Measurements from ENCODE around the gene EHHADH. TPM values are rescaled to one million over a fixed set of nuclear protein-coding genes. Genes with fewer than 3 reads are reported as not detected.

EHHADH gene
- polyA plus RNA-seq, 4 donors, result 12.2 to 29.5 (median 14.5) TPM

DNA sequence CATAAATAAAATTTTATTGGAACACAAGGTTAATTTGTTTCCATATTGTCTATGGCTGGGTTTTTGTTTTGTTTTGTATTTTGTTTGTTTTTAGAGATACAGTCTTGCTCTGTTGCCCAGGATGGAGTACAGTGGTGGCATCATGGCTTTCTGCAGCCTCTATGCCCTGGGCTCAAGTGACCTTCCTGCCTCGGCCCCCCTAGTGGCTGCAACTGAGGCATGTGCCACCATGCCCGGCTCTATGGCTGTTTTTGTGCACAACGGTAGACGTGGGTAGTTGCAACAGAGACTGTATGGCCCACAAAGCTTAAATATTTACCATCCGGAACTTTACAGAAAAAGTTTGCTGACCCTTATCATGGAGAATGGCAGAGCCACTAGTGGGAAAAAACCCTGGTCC lies 54.2 kb downstream of the EHHADH start:
- H3K4me3 ChIP-seq (ENCODE audit: low read depth in 1 of 3, low read length in 3 of 3), result no peak overlapping the region
- peaks cover 3 to 26% (median 11%) of the 10 kb centered on the region in 3 donors for H3K36me3 ChIP-seq (ENCODE audit: control insufficient read depth in 3 of 3, insufficient read depth in 2 of 3, low read depth in 1 of 3, low read length in 3 of 3)
- WGBS, 3 donors, result 91 to 96% (median 92%) methylated on average over 5 of the region's 5 CpGs
- no peaks in the 10 kb centered on the region for H3K4me1 ChIP-seq (ENCODE audit: control insufficient read depth in 3 of 3, insufficient read depth in 2 of 3, low read depth in 1 of 3, low read length in 2 of 3)
- H3K27ac ChIP-seq (ENCODE audit: low read depth in 1 of 3, low read length in 2 of 3), result no peak overlapping the region
- H3K27me3 ChIP-seq (ENCODE audit: control insufficient read depth in 3 of 3, insufficient read depth in 3 of 3, low read length in 3 of 3), result no peaks in the 10 kb centered on the region
- no peak for FAIRE-seq
- no peaks in the 10 kb centered on the region for H3K9me3 ChIP-seq (ENCODE audit: control insufficient read depth in 2 of 2, insufficient read depth in 1 of 2, low read depth in 1 of 2, low read length in 1 of 2)
- DNase-seq, result no peak

DNA sequence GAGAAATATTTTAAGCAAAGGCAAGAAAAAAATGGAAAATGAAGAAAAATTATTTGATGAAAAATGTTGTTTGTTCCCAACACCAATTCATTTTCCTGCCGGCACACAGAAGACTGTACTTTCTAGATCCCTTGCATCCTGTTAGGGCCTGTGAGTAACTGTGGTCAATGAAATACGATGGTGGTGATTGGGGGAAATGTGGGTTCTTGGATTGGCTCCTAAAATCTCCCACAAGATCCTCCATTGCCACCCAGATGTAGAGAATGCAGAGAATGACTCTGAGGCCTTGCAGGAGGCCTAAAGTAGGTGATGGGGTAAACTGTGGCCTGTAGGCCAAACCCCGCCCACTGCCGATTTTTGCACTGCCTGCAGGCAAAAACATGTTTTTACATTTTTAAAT lies 54.6 kb downstream of the EHHADH start:
- Histone ChIP-seq H3K27ac (ENCODE audit: low read depth in 1 of 3, low read length in 2 of 3) (no peak overlapping the region), H3K4me3 (ENCODE audit: low read depth in 1 of 3, low read length in 3 of 3) (no peak overlapping the region), H3K27me3 (ENCODE audit: control insufficient read depth in 3 of 3, insufficient read depth in 3 of 3, low read length in 3 of 3) (no peaks in the 10 kb centered on the region), H3K4me1 (ENCODE audit: control insufficient read depth in 3 of 3, insufficient read depth in 2 of 3, low read depth in 1 of 3, low read length in 2 of 3) (no peaks in the 10 kb centered on the region), H3K9me3 (ENCODE audit: control insufficient read depth in 2 of 2, insufficient read depth in 1 of 2, low read depth in 1 of 2, low read length in 1 of 2) (no peaks in the 10 kb centered on the region), H3K36me3 (ENCODE audit: control insufficient read depth in 3 of 3, insufficient read depth in 2 of 3, low read depth in 1 of 3, low read length in 3 of 3) (peaks cover 3 to 22% (median 8%) of the 10 kb centered on the region in 3 donors)
- 96 to 98% (median 97%) methylated on average over 4 of the region's 4 CpGs for WGBS, 3 donors
- DNase-seq, result no peak
- no peak for FAIRE-seq

DNA sequence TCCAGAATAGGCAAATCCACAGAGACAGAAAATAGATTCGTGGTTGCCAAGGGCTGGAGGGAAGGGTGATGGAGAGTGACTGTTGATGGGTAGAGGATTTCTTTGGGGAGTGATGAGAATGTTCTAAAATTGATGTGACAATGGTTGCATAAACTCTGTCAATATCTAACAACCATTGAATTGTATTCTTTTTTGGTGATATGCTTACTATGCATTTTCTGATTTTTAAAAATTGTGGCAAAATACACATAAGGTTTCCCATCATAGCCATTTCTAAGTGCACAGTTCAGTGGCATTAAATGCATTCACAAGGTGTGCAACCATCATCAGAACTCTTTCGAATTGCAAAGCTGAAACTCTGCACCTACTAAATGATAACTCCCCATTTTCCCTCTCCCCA lies 56.8 kb downstream of the EHHADH start:
- H3K36me3 ChIP-seq (ENCODE audit: control insufficient read depth in 3 of 3, insufficient read depth in 2 of 3, low read depth in 1 of 3, low read length in 3 of 3), result peaks cover 3 to 16% (median 10%) of the 10 kb centered on the region in 3 donors
- 85 to 95% (median 93%) methylated on average over 2 of the region's 2 CpGs for WGBS, 3 donors
- H3K27ac ChIP-seq (ENCODE audit: low read depth in 1 of 3, low read length in 2 of 3), result no peak overlapping the region
- H3K4me3 ChIP-seq (ENCODE audit: low read depth in 1 of 3, low read length in 3 of 3), result no peak overlapping the region
- no peaks in the 10 kb centered on the region for H3K4me1 ChIP-seq (ENCODE audit: control insufficient read depth in 3 of 3, insufficient read depth in 2 of 3, low read depth in 1 of 3, low read length in 2 of 3)
- DNase-seq (no peak), FAIRE-seq (no peak)
- H3K9me3 ChIP-seq (ENCODE audit: control insufficient read depth in 2 of 2, insufficient read depth in 1 of 2, low read depth in 1 of 2, low read length in 1 of 2), result no peaks in the 10 kb centered on the region
- no peaks in the 10 kb centered on the region for H3K27me3 ChIP-seq (ENCODE audit: control insufficient read depth in 3 of 3, insufficient read depth in 3 of 3, low read length in 3 of 3)

DNA sequence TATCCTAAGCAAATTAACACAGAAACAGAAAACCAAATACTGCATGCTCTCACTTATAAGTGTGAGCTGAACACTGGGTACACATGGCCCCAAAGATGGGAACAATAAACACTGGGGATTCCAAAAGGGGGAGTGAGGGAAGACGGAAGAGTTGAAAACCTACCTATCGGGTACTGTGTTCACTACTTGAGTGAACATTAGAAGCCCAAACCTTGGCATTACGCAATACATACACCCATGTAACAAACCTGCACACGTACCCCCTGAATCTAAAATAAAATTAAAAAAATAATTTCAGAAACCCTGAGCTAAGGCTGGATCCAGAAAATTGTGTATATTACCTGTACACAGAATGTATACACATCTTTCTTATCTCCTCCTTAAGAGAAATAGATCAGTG lies 58.2 kb downstream of the EHHADH start:
- DNase-seq (no peak), FAIRE-seq (no peak)
- no peaks in the 10 kb centered on the region for H3K27me3 ChIP-seq (ENCODE audit: control insufficient read depth in 3 of 3, insufficient read depth in 3 of 3, low read length in 3 of 3)
- H3K36me3 ChIP-seq (ENCODE audit: control insufficient read depth in 3 of 3, insufficient read depth in 2 of 3, low read depth in 1 of 3, low read length in 3 of 3), result peaks cover 0 to 10% (median 9%) of the 10 kb centered on the region in 3 donors
- H3K27ac ChIP-seq (ENCODE audit: low read depth in 1 of 3, low read length in 2 of 3), result no peak overlapping the region
- 94 to 96% (median 96%) methylated on average over 4 of the region's 4 CpGs for WGBS, 3 donors
- no peak overlapping the region for H3K4me3 ChIP-seq (ENCODE audit: low read depth in 1 of 3, low read length in 3 of 3)
- H3K9me3 ChIP-seq (ENCODE audit: control insufficient read depth in 2 of 2, insufficient read depth in 1 of 2, low read depth in 1 of 2, low read length in 1 of 2), result no peaks in the 10 kb centered on the region
- H3K4me1 ChIP-seq (ENCODE audit: control insufficient read depth in 3 of 3, insufficient read depth in 2 of 3, low read depth in 1 of 3, low read length in 2 of 3), result no peaks in the 10 kb centered on the region

DNA sequence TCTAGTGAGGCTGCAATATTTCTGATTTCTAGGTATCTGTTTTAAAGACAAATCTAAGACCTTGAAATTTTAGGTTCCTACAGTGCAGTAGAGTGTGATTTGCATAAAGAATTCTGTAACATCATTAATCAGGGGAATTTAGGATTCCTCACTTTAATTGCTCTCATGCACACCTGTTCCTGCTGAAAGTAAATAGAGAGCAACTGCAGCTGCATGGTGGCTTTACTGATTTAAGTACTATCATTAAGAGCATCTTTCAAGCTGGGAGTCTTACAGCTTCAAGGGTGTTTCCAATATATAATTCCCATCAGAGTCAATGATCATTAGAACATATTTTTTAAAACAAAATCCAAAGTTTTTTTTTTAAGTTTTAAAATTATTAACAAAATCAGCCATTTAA lies 65.0 kb downstream of the EHHADH start:
- Histone ChIP-seq H3K9me3 (ENCODE audit: control insufficient read depth in 2 of 2, insufficient read depth in 1 of 2, low read depth in 1 of 2, low read length in 1 of 2) (no peaks in the 10 kb centered on the region), H3K4me1 (ENCODE audit: control insufficient read depth in 3 of 3, insufficient read depth in 2 of 3, low read depth in 1 of 3, low read length in 2 of 3) (no peaks in the 10 kb centered on the region), H3K27me3 (ENCODE audit: control insufficient read depth in 3 of 3, insufficient read depth in 3 of 3, low read length in 3 of 3) (no peaks in the 10 kb centered on the region), H3K27ac (ENCODE audit: low read depth in 1 of 3, low read length in 2 of 3) (no peak overlapping the region), H3K4me3 (ENCODE audit: low read depth in 1 of 3, low read length in 3 of 3) (no peak overlapping the region), H3K36me3 (ENCODE audit: control insufficient read depth in 3 of 3, insufficient read depth in 2 of 3, low read depth in 1 of 3, low read length in 3 of 3) (peaks cover 0 to 6% (median 4%) of the 10 kb centered on the region in 3 donors)
- FAIRE-seq, result no peak
- no peak for DNase-seq

DNA sequence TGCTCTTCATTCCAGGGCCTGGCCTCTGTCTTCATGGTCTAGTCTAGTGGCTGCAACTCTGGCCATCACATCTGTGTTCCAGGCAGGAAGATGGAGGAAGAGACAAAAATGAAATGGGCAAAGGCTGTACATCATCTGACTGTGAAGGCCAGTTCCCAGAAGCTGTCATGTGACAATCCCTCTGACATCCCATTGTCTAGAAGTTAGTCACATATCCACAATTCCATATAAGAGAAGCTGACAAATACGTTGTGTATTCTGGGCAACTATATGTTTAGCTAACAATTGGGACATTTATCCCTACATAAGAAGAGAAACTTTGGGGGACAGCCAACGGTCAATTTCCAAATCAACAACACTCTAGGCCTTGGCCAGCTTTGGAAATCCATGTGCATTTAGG lies 66.5 kb downstream of the EHHADH start:
- FAIRE-seq (no peak), DNase-seq (no peak)
- WGBS, 3 donors, result 75 to 79% (median 78%) methylated on average over 2 of the region's 2 CpGs
- H3K4me1 ChIP-seq (ENCODE audit: control insufficient read depth in 3 of 3, insufficient read depth in 2 of 3, low read depth in 1 of 3, low read length in 2 of 3), result no peaks in the 10 kb centered on the region
- H3K36me3 ChIP-seq (ENCODE audit: control insufficient read depth in 3 of 3, insufficient read depth in 2 of 3, low read depth in 1 of 3, low read length in 3 of 3), result peaks cover 0 to 1% (median 0%) of the 10 kb centered on the region in 3 donors
- no peaks in the 10 kb centered on the region for H3K9me3 ChIP-seq (ENCODE audit: control insufficient read depth in 2 of 2, insufficient read depth in 1 of 2, low read depth in 1 of 2, low read length in 1 of 2)
- no peaks in the 10 kb centered on the region for H3K27me3 ChIP-seq (ENCODE audit: control insufficient read depth in 3 of 3, insufficient read depth in 3 of 3, low read length in 3 of 3)
- no peak overlapping the region for H3K27ac ChIP-seq (ENCODE audit: low read depth in 1 of 3, low read length in 2 of 3)
- H3K4me3 ChIP-seq (ENCODE audit: low read depth in 1 of 3, low read length in 3 of 3), result no peak overlapping the region

DNA sequence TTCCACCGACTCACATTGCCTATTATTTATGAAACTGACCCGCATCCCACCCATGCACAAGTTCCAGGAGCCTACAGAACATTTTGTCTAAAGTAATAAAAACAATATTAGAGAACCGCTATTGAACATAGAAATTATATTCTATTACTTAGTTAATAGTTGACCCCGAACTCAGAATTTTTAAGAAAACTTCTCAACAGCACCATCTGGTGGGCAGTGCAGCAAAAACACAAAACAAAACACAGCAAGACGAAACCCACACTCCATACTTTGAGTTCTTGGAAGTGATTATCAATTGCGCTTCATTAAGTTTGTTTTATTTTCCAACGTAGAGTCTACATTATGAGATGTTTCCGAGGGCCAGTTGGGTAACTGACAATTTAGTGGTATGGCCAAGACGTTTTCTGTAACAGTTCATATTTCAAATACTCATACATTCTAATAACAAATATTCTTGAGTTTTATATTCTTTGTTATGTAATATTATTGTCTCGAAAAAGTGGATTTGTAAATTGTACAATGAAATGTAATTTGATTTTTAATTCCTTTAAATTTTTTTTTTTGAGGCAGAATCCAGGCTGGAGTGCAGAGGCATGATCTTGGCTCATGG lies 77.0 kb downstream of the EHHADH start:
- peaks cover 0 to 13% (median 0%) of the 10 kb centered on the region in 3 donors for H3K4me1 ChIP-seq (ENCODE audit: control insufficient read depth in 3 of 3, insufficient read depth in 2 of 3, low read depth in 1 of 3, low read length in 2 of 3)
- no peaks in the 10 kb centered on the region for H3K27me3 ChIP-seq (ENCODE audit: control insufficient read depth in 3 of 3, insufficient read depth in 3 of 3, low read length in 3 of 3)
- H3K27ac ChIP-seq (ENCODE audit: low read depth in 1 of 3, low read length in 2 of 3), result no peak overlapping the region
- no peak overlapping the region for H3K4me3 ChIP-seq (ENCODE audit: low read depth in 1 of 3, low read length in 3 of 3)
- H3K9me3 ChIP-seq (ENCODE audit: control insufficient read depth in 2 of 2, insufficient read depth in 1 of 2, low read depth in 1 of 2, low read length in 1 of 2), result no peaks in the 10 kb centered on the region
- peak; percentile 5 for FAIRE-seq
- 16 to 20% (median 17%) methylated on average over 10 of the region's 10 CpGs for WGBS, 3 donors
- H3K36me3 ChIP-seq (ENCODE audit: control insufficient read depth in 3 of 3, insufficient read depth in 2 of 3, low read depth in 1 of 3, low read length in 3 of 3), result no peaks in the 10 kb centered on the region
- DNase-seq, result peak; percentile 68 to 77

DNA sequence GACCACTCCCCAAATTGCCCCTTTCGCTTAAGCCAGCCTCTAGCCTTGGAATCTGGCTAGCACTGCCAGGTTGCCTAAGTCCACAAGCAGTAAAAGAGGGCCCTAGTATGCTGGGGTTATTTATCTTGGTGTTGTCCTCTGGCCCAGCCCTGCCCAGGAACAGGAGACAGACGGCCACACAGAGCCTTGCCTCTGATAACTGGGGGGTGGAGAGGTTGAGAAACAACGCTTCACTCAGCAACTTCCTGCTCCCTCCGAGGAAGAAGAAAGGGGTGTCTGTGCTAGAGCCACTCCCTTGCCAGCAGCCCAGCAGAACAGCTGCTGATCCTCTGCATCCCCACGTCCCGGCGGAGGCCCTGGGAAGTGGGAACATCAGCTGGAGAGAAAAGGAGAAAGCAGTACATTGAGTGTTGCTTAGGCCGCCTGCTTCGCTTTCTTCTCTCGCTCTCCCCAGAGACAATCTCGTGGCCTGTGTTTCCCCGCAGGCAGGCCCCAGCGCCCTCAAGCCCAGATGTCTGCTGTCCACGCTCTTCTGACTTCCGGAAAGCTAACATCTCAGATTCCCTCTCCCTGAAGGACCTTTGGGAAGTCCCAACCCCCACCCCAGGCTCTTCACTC lies 78.4 kb downstream of the EHHADH start:
- H3K36me3 ChIP-seq (ENCODE audit: control insufficient read depth in 3 of 3, insufficient read depth in 2 of 3, low read depth in 1 of 3, low read length in 3 of 3), result no peaks in the 10 kb centered on the region
- peak overlapping the region; percentile 88 to 98 (median 94) for H3K27ac ChIP-seq (ENCODE audit: low read depth in 1 of 3, low read length in 2 of 3)
- WGBS, 3 donors, result 15 to 29% (median 25%) methylated on average over 15 of the region's 15 CpGs
- peaks cover 0 to 13% (median 0%) of the 10 kb centered on the region in 3 donors for H3K4me1 ChIP-seq (ENCODE audit: control insufficient read depth in 3 of 3, insufficient read depth in 2 of 3, low read depth in 1 of 3, low read length in 2 of 3)
- no peaks in the 10 kb centered on the region for H3K27me3 ChIP-seq (ENCODE audit: control insufficient read depth in 3 of 3, insufficient read depth in 3 of 3, low read length in 3 of 3)
- peak overlapping the region in 2 of 3 donors; percentile 21 to 27 for H3K4me3 ChIP-seq (ENCODE audit: low read depth in 1 of 3, low read length in 3 of 3)
- FAIRE-seq (no peak), DNase-seq (peak; percentile 94 to 98)
- H3K9me3 ChIP-seq (ENCODE audit: control insufficient read depth in 2 of 2, insufficient read depth in 1 of 2, low read depth in 1 of 2, low read length in 1 of 2), result no peaks in the 10 kb centered on the region

Data from small intestine (tissue), 7 donors.